GM12865 (cell line): ENCODE data around the gene C19orf47.
"Not testable (repeated sequence)": the region's sequence is repeated elsewhere in the genome, so short reads cannot be mapped to it uniquely, and the experiment has no call there.

ENCODE experiments used
- DNase-seq: peaks from one replicate; pipeline ENCODE4 v3.0.0; 2010; ENCODE audit warnings: low read depth
- H3K4me3 ChIP-seq: 2 replicates; pipeline ENCODE4 v1.5.1; 2011; ENCODE audit warnings: mild to moderate bottlenecking, low read depth, low read length, control low read depth
- TF ChIP-seq, protein P1 (sequence below): IDR thresholded peaks from 2 replicates; pipeline ENCODE4 v1.5.1; 2011; ENCODE audit warnings: low read length, control low read depth, low read depth, inconsistent platforms; ENCODE audit not compliant: insufficient read depth; ENCODE audit errors: missing control alignments

Gene C19orf47

DNA sequence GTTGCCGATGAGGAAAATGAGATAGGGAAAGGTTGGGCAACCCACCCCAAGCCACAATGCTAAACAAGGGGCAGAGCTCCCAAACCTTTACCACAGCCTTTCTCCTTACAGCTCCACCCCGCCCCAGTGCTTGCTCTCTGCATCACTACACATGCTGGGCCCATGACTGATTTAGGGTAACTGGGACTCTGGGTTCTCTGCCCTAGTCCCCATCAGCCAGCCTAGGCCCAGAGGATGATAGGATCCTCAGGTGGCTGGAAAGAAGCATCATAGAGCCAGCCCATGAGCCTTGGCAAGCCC is 11.6 kb downstream of the C19orf47 start:
- DNase-seq = no peak

DNA sequence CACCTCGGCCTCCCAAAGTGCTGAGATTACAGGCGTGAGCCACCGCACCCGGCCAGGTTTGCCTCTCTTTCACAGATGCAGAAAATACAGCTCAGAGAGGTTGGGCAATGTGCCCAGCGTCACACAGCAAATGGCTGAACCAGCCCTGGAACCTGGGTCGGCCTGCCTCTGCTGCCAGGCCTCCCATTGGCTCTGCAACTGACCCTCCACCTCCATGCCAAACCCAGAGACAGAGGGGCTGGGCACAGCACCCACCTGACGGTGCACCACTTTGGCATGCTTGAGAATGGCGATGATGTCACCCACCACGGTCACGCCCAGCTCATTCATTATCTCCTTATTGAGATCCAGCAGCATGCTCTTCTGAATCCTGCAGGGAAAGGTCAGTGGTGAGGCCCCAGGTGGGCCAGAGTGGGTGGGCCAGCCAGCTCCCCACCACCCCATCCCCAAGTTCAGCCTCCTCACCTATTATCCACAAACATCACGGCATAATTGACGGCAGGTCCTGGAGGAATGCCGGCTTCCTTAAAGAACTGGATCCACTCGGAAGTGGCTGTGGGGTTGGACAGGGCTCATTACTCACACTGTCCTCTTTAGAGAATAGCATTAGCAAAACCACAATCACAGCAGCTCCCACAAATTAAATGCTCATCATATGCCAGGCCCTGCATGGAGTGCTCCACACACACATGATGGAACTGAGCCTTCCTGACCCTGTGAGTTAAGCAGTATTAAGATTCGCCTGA is 12.2 kb downstream of the C19orf47 start:
- TF ChIP-seq, protein P1, sequence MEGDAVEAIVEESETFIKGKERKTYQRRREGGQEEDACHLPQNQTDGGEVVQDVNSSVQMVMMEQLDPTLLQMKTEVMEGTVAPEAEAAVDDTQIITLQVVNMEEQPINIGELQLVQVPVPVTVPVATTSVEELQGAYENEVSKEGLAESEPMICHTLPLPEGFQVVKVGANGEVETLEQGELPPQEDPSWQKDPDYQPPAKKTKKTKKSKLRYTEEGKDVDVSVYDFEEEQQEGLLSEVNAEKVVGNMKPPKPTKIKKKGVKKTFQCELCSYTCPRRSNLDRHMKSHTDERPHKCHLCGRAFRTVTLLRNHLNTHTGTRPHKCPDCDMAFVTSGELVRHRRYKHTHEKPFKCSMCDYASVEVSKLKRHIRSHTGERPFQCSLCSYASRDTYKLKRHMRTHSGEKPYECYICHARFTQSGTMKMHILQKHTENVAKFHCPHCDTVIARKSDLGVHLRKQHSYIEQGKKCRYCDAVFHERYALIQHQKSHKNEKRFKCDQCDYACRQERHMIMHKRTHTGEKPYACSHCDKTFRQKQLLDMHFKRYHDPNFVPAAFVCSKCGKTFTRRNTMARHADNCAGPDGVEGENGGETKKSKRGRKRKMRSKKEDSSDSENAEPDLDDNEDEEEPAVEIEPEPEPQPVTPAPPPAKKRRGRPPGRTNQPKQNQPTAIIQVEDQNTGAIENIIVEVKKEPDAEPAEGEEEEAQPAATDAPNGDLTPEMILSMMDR = no peak
- no peak overlapping the region for H3K4me3 ChIP-seq
- no peak for DNase-seq

More for the DNA sequence above, 11.6 kb downstream of the C19orf47 start:
- no peak overlapping the region for H3K4me3 ChIP-seq
- TF ChIP-seq, protein P1 = no peak

DNA sequence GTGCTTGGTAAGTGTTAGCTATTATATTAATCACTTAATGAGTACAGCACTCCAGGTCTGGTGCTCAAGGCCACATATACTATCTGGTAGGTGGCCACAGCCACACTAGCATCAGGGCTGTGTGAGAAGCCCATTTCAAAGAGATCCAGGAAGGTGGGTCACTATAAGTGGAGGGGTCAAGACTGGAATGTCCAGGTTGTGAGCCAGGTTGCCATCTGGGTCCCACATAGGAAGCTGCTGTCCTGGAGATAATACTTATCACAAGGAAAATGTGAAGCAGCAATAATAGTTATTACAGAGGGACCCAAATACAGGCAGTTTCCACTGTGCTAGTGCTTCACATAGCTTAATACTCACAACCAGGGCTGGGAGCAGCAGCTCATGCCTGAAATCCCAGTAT is 13.1 kb downstream of the C19orf47 start:
- DNase-seq = no peak
- H3K4me3 ChIP-seq = no peak overlapping the region
- TF ChIP-seq, protein P1 = no peak

DNA sequence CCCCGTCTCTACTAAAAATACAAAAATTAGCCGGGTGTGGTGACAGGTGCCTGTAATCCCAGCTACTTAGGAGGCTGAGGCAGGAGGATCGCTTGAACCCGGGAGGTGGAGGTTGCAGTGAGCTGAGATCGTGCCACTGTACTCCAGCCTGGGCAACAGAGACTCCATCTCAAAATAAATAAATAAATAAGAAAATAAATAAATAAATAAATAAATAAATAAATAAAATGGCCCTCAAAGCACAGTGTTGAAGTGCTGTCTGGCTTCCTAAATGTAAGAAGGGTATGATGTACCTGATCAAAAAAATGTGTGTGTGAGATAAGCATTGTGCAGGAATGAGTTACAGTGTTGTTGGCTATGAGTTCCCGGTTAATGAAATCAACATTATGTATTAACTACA is 15.1 kb downstream of the C19orf47 start:
- DNase-seq = not testable (repeated sequence)

DNA sequence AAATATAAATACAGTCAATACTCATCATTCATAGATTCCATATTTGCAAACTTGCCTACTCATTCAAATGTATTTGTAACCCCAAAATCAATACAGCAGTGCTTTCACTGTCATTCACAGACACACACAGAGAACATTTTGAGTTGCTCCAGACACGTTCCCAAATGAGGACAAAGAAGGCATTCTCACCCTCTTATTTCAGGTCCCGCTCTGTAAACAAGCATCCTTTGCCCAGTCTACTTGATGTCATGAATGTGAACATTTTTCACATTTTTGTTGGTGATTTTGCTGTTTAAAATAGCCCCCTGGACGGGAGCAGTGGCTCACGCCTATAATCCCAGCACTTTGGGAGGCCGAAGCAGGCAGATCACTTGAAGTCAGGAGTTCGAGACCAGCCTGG is 15.5 kb downstream of the C19orf47 start:
- H3K4me3 ChIP-seq = no peak overlapping the region
- no peak for DNase-seq
- TF ChIP-seq, protein P1 = no peak

More for the DNA sequence above, 15.1 kb downstream of the C19orf47 start:
- not testable (repeated sequence) for H3K4me3 ChIP-seq

DNA sequence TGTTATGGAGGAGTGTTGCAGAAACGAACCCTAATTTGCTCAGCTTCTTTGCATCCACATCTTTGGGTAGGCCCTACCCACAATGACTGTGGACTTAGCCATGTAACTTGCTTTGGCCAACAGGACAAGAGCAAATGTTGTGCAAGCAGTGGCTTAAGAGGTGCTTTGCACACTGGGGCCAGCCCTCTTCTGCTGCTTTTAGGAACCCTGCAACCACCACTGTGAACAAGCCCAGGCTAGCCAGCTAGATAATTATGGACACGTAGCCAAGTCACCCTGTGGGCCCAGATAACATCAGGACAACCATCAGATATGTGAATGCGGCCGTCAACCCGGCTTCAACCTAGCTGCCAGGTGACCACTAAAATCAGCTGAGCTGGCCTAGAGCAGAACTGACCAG is 17.1 kb downstream of the C19orf47 start:
- no peak overlapping the region for H3K4me3 ChIP-seq
- DNase-seq = no peak
- TF ChIP-seq, protein P1 = no peak

DNA sequence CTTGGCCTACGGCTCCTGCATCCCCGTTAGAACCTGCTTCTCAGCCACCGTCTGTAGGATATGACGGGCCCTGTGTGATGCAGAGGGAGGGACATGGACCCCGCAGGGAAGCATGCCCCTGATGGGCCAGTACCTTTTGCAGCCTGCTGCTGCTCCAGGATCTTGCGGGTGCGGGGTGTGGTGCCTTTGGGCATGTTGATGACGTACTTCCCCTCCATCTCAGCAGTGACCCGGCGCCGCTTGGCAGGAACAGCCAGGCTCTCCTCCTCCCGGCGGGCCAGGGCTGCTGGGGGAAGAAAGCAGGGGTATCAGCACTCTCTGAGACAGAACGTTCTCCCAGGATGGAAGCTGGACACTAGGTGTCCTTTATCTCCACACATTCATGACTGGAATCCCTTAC is 22.0 kb downstream of the C19orf47 start:
- H3K4me3 ChIP-seq = no peak overlapping the region
- TF ChIP-seq, protein P1 = no peak
- no peak for DNase-seq

DNA sequence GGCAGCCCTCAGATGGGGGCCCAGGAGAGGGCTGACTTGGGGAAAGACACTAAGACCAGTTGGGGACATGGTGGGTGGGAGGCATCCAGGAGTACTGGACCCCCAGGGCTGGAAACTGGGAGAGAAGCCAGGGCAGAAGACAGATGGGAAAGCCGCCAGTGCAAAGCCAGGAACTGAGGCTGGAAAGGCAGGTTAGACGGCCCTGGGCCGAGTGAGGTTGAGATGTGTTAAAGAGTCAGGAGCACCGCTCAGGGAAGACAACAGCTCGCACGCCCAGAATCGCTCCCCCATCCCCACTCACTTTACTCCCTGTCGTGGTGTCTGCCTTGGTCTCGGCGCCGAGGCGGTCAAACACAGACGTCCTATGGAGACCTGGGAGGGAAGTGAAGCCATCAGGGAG is 24.5 kb downstream of the C19orf47 start:
- H3K4me3 ChIP-seq = no peak overlapping the region
- no peak for DNase-seq
- TF ChIP-seq, protein P1 = no peak
